ENCODE measurements around the gene ARID1B. TPM values are rescaled to one million over a fixed set of nuclear protein-coding genes. Genes with fewer than 3 reads are reported as not detected.

The ARID1B gene
- total RNA-seq, 1 experiment from 2014 or later: 86.3 TPM

GRCh38 chr6:157096105-157096504 is 318.9 kb downstream of the ARID1B start:
- no peak overlapping the region for H3K27ac ChIP-seq (ENCODE audit: low read depth, low read length, poor library complexity, severe bottlenecking)
- TF ChIP-seq EZH2 (IDR thresholded peaks at IDR 0.05; ENCODE audit: borderline replicate concordance, low read depth, low read length, poor library complexity, severe bottlenecking): no peak
- TF ChIP-seq, protein P1, sequence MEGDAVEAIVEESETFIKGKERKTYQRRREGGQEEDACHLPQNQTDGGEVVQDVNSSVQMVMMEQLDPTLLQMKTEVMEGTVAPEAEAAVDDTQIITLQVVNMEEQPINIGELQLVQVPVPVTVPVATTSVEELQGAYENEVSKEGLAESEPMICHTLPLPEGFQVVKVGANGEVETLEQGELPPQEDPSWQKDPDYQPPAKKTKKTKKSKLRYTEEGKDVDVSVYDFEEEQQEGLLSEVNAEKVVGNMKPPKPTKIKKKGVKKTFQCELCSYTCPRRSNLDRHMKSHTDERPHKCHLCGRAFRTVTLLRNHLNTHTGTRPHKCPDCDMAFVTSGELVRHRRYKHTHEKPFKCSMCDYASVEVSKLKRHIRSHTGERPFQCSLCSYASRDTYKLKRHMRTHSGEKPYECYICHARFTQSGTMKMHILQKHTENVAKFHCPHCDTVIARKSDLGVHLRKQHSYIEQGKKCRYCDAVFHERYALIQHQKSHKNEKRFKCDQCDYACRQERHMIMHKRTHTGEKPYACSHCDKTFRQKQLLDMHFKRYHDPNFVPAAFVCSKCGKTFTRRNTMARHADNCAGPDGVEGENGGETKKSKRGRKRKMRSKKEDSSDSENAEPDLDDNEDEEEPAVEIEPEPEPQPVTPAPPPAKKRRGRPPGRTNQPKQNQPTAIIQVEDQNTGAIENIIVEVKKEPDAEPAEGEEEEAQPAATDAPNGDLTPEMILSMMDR (conservative IDR thresholded peaks at IDR 0.05; ENCODE audit: low read depth, low read length): no peak
- no peak for DNase-seq (ENCODE audit: low spot score)
- no TSS peak for BruUV-seq (replicated peaks)
- ChIA-PET POLR2A (ENCODE audit: low non-redundant PET) (no interaction called here), CTCF (no interaction called here)
- H3K4me1 ChIP-seq (ENCODE audit: insufficient read depth, low read length, poor library complexity, severe bottlenecking): no peaks in the 10 kb centered on the region
- no peak overlapping the region for H3K4me3 ChIP-seq (ENCODE audit: low read depth, low read length, poor library complexity, severe bottlenecking)
- H3K27me3 ChIP-seq (replicated peaks; ENCODE audit: insufficient read depth, low read depth, low read length, poor library complexity): no peaks in the 10 kb centered on the region
- H3K36me3 ChIP-seq (ENCODE audit: insufficient read depth, low read length, poor library complexity, severe bottlenecking): no peaks in the 10 kb centered on the region
- H3K9me3 ChIP-seq (ENCODE audit: low read depth, low read length, poor library complexity, severe bottlenecking): no peaks in the 10 kb centered on the region
- intact Hi-C loops (cut with micrococcal nuclease; ENCODE audit: unreplicated experiment): no loop called here

- intact Hi-C loops (cut with micrococcal nuclease; ENCODE audit: unreplicated experiment): no loop called here
- Histone ChIP-seq H3K27ac (ENCODE audit: low read depth, low read length, poor library complexity, severe bottlenecking) (no peak overlapping the region), H3K4me1 (ENCODE audit: insufficient read depth, low read length, poor library complexity, severe bottlenecking) (no peaks in the 10 kb centered on the region), H3K9me3 (ENCODE audit: low read depth, low read length, poor library complexity, severe bottlenecking) (no peaks in the 10 kb centered on the region), H3K36me3 (ENCODE audit: insufficient read depth, low read length, poor library complexity, severe bottlenecking) (no peaks in the 10 kb centered on the region), H3K4me3 (ENCODE audit: low read depth, low read length, poor library complexity, severe bottlenecking) (no peak overlapping the region), H3K27me3 (replicated peaks; ENCODE audit: insufficient read depth, low read depth, low read length, poor library complexity) (no peaks in the 10 kb centered on the region)
- ChIA-PET POLR2A (ENCODE audit: low non-redundant PET) (no interaction called here), CTCF (no interaction called here)
- DNase-seq (ENCODE audit: low spot score): no peak
- TF ChIP-seq, protein P1 (conservative IDR thresholded peaks at IDR 0.05; ENCODE audit: low read depth, low read length): no peak
- no peak for TF ChIP-seq EZH2 (IDR thresholded peaks at IDR 0.05; ENCODE audit: borderline replicate concordance, low read depth, low read length, poor library complexity, severe bottlenecking)
- no TSS peak for BruUV-seq (replicated peaks)
These were observed 319.3 kb downstream of the ARID1B start for GRCh38 chr6:157096522-157096921.

- intact Hi-C loops (cut with micrococcal nuclease; ENCODE audit: unreplicated experiment): no loop called here
- BruUV-seq (replicated peaks): no TSS peak
- no peaks in the 10 kb centered on the region for H3K9me3 ChIP-seq (ENCODE audit: low read depth, low read length, poor library complexity, severe bottlenecking)
- H3K36me3 ChIP-seq (ENCODE audit: insufficient read depth, low read length, poor library complexity, severe bottlenecking): no peaks in the 10 kb centered on the region
- H3K4me3 ChIP-seq (ENCODE audit: low read depth, low read length, poor library complexity, severe bottlenecking): no peak overlapping the region
- POLR2A ChIA-PET (ENCODE audit: low non-redundant PET): no interaction called here
- no peaks in the 10 kb centered on the region for H3K27me3 ChIP-seq (replicated peaks; ENCODE audit: insufficient read depth, low read depth, low read length, poor library complexity)
- TF ChIP-seq, protein P1 (conservative IDR thresholded peaks at IDR 0.05; ENCODE audit: low read depth, low read length): no peak
- no peak for TF ChIP-seq EZH2 (IDR thresholded peaks at IDR 0.05; ENCODE audit: borderline replicate concordance, low read depth, low read length, poor library complexity, severe bottlenecking)
- H3K27ac ChIP-seq (ENCODE audit: low read depth, low read length, poor library complexity, severe bottlenecking): no peak overlapping the region
- DNase-seq (ENCODE audit: low spot score): no peak
- no peaks in the 10 kb centered on the region for H3K4me1 ChIP-seq (ENCODE audit: insufficient read depth, low read length, poor library complexity, severe bottlenecking)
- CTCF ChIA-PET: no interaction called here
These were observed 320.2 kb downstream of the ARID1B start for GRCh38 chr6:157097255-157097955.
